Mesenchymal stem cell (in vitro differentiated cells and primary cell): ENCODE data around the gene EVI5L.
A peak's percentile ranks its signal among the peaks of the same experiment; 100 is the strongest.
"Not testable (repeated sequence)": the region's sequence is repeated elsewhere in the genome, so short reads cannot be mapped to it uniquely, and the experiment has no call there.

Experiments used
- DNase-seq: peaks from one replicate; pipeline ENCODE4 v3.0.0-alpha.2; 2013
- H2AFZ ChIP-seq: one replicate; pipeline ENCODE4 v1.6.1; 2013; ENCODE audit warnings: low read depth, mild to moderate bottlenecking, control low read depth, inconsistent platforms, low read length, moderate library complexity
- H2AK5ac ChIP-seq: 2 replicates; pipeline ENCODE4 v1.6.1; 2013; ENCODE audit warnings: low read length, moderate library complexity, mild to moderate bottlenecking, inconsistent platforms; ENCODE audit not compliant: severe bottlenecking
- H2BK120ac ChIP-seq: one replicate; pipeline ENCODE4 v1.6.1; 2013; ENCODE audit warnings: low read depth, mild to moderate bottlenecking, inconsistent platforms, low read length, moderate library complexity
- H2BK12ac ChIP-seq, 2 experiments: one replicate each; pipeline ENCODE4 v1.6.1; 2013; ENCODE audit warnings: inconsistent platforms in 2 of 2, low read length in 2 of 2, mild to moderate bottlenecking in 2 of 2, moderate library complexity in 2 of 2, control low read depth in 1 of 2
- H2BK15ac ChIP-seq: one replicate; pipeline ENCODE4 v1.6.1; 2013; ENCODE audit warnings: mild to moderate bottlenecking, low read depth, inconsistent platforms; ENCODE audit not compliant: poor library complexity, severe bottlenecking
- H2BK5ac ChIP-seq: 2 replicates; pipeline ENCODE4 v1.6.1; 2013; ENCODE audit warnings: low read depth, mild to moderate bottlenecking, low read length, control low read depth, inconsistent platforms; ENCODE audit not compliant: poor library complexity, severe bottlenecking
- H3K14ac ChIP-seq, 2 experiments: one replicate each; pipeline ENCODE4 v1.6.1; 2013; ENCODE audit warnings: inconsistent platforms in 2 of 2, low read length in 2 of 2, control low read depth in 1 of 2, mild to moderate bottlenecking in 1 of 2, moderate library complexity in 1 of 2
- H3K18ac ChIP-seq, 2 experiments: one replicate each; pipeline ENCODE4 v1.6.1; 2013; ENCODE audit warnings: inconsistent platforms in 2 of 2, low read length in 2 of 2, control low read depth in 1 of 2, low read depth in 1 of 2, mild to moderate bottlenecking in 1 of 2
- H3K23ac ChIP-seq, 2 experiments: one replicate each; pipeline ENCODE4 v1.6.1; 2013; ENCODE audit warnings: inconsistent platforms in 2 of 2, low read length in 2 of 2, mild to moderate bottlenecking in 2 of 2, moderate library complexity in 2 of 2, control low read depth in 1 of 2
- H3K27ac ChIP-seq: 2 replicates; pipeline ENCODE4 v1.5.1; 2013; ENCODE audit warnings: mild to moderate bottlenecking, moderate library complexity, low read length, control low read depth, inconsistent platforms; ENCODE audit not compliant: poor library complexity, severe bottlenecking
- H3K27me3 ChIP-seq, 2 experiments: 2 replicates each; pipeline versions ENCODE4 v1.6.1 to v1.7.0; 2013; ENCODE audit warnings: low read length in 2 of 2, mild to moderate bottlenecking in 2 of 2, moderate library complexity in 2 of 2, control low read depth in 1 of 2, inconsistent platforms in 1 of 2; ENCODE audit not compliant: control insufficient read depth in 1 of 2, insufficient read depth in 1 of 2
- H3K36me3 ChIP-seq, 2 experiments: 2 replicates each; pipeline versions ENCODE4 v1.6.1 to v1.7.0; 2013; ENCODE audit warnings: low read length in 2 of 2, control low read depth in 1 of 2, inconsistent platforms in 1 of 2, low read depth in 1 of 2, mild to moderate bottlenecking in 1 of 2; ENCODE audit not compliant: insufficient read depth in 2 of 2, control insufficient read depth in 1 of 2
- H3K4ac ChIP-seq, 2 experiments: one replicate each; pipeline ENCODE4 v1.6.1; 2013; ENCODE audit warnings: inconsistent platforms in 2 of 2, low read length in 2 of 2, mild to moderate bottlenecking in 2 of 2, moderate library complexity in 2 of 2, control low read depth in 1 of 2, low read depth in 1 of 2
- H3K4me1 ChIP-seq: 2 replicates; pipeline ENCODE4 v1.6.1; 2013; ENCODE audit warnings: low read depth, low read length, control low read depth; ENCODE audit not compliant: control insufficient read depth, insufficient read depth
- H3K4me2 ChIP-seq: 2 replicates; pipeline ENCODE4 v1.6.1; 2013; ENCODE audit warnings: low read length, mild to moderate bottlenecking, inconsistent platforms; ENCODE audit not compliant: poor library complexity, severe bottlenecking
- H3K4me3 ChIP-seq, 2 experiments: 2 replicates each; pipeline versions ENCODE4 v1.5.1 to v1.7.0; 2013; ENCODE audit warnings: low read length in 2 of 2, mild to moderate bottlenecking in 2 of 2, control low read depth in 1 of 2, low read depth in 1 of 2; ENCODE audit not compliant: insufficient read depth in 1 of 2
- H3K79me1 ChIP-seq: replicated peaks from 2 replicates; pipeline ENCODE4 v1.6.1; 2013; ENCODE audit warnings: mild to moderate bottlenecking, control low read depth, low read length, inconsistent platforms; ENCODE audit not compliant: poor library complexity, severe bottlenecking
- H3K9ac ChIP-seq: 2 replicates; pipeline ENCODE4 v1.7.0; 2013; ENCODE audit warnings: mild to moderate bottlenecking, low read length, moderate library complexity
- H3K9me3 ChIP-seq: 2 replicates; pipeline ENCODE4 v1.7.0; 2013; ENCODE audit warnings: mild to moderate bottlenecking, low read length; ENCODE audit not compliant: control insufficient read depth
- H4K8ac ChIP-seq: one replicate; pipeline ENCODE4 v1.6.1; 2013; ENCODE audit warnings: inconsistent platforms, mild to moderate bottlenecking, low read length, moderate library complexity
- H4K91ac ChIP-seq: one replicate; pipeline ENCODE4 v1.6.1; 2013; ENCODE audit warnings: mild to moderate bottlenecking, low read length, inconsistent platforms
- WGBS: methylation state at CpG from one replicate; pipeline ENCODE4 v1.1.7; 2013; ENCODE audit warnings: mixed read lengths; 5-methylcytosine and 5-hydroxymethylcytosine counted together

The EVI5L gene

GRCh38 chr19:7893362-7894101 lies 63.5 kb downstream of the EVI5L start:
- Histone ChIP-seq H2BK12ac (peak overlapping the region in 1 of 2 experiments; percentile 90), H3K9ac (peak overlapping the region; percentile 15), H3K23ac (peak overlapping the region in 1 of 2 experiments; percentile 59), H2AK5ac (peak overlapping the region; percentile 91), H3K79me1 (peaks cover 36% of the 10 kb centered on the region), H4K8ac (peak overlapping the region; percentile 45), H3K18ac (peak overlapping the region in 1 of 2 experiments; percentile 57), H3K4me1 (peaks cover 28% of the 10 kb centered on the region), H2BK120ac (peak overlapping the region; percentile 64), H3K4ac (peak overlapping the region in 1 of 2 experiments; percentile 46), H3K36me3 (peaks cover 0 to 15% of the 10 kb centered on the region in 2 experiments)
- 71% methylated on average over 18 of the region's 18 CpGs for WGBS
- DNase-seq = peak; percentile 81
- H2BK15ac ChIP-seq, H3K27ac ChIP-seq, H3K14ac ChIP-seq, H4K91ac ChIP-seq, H2BK5ac ChIP-seq, H3K9me3 ChIP-seq, H3K4me2 ChIP-seq, H3K4me3 ChIP-seq, H3K27me3 ChIP-seq, H2AFZ ChIP-seq: not testable (repeated sequence)

- Histone ChIP-seq H3K36me3 (peaks cover 12 to 27% of the 10 kb centered on the region in 2 experiments), H3K9ac (no peak overlapping the region), H3K23ac (no peak overlapping the region), H3K27me3 (no peaks in the 10 kb centered on the region), H2BK5ac (no peak overlapping the region), H2BK15ac (no peak overlapping the region), H3K18ac (no peak overlapping the region), H3K9me3 (no peaks in the 10 kb centered on the region), H2AFZ (no peak overlapping the region), H3K4me2 (no peak overlapping the region), H2BK12ac (no peak overlapping the region), H3K4me1 (peaks cover 23% of the 10 kb centered on the region), H3K4ac (no peak overlapping the region), H4K91ac (no peak overlapping the region), H3K27ac (no peak overlapping the region), H4K8ac (no peak overlapping the region), H2BK120ac (no peak overlapping the region), H3K4me3 (no peak overlapping the region), H3K79me1 (peaks cover 32% of the 10 kb centered on the region), H3K14ac (no peak overlapping the region), H2AK5ac (no peak overlapping the region)
- no peak for DNase-seq
- 75% methylated on average over 18 of the region's 18 CpGs for WGBS
Measured at GRCh38 chr19:7894612-7895309, 64.7 kb downstream of the EVI5L start.

GRCh38 chr19:7895565-7895964 lies 65.5 kb downstream of the EVI5L start:
- H2BK12ac ChIP-seq = peak overlapping the region in 1 of 2 experiments; percentile 37
- H3K9ac ChIP-seq = no peak overlapping the region
- no peaks in the 10 kb centered on the region for H3K27me3 ChIP-seq
- H2BK5ac ChIP-seq = no peak overlapping the region
- peaks cover 19 to 35% of the 10 kb centered on the region in 2 experiments for H3K36me3 ChIP-seq
- H2AFZ ChIP-seq = no peak overlapping the region
- H4K91ac ChIP-seq = no peak overlapping the region
- no peak overlapping the region for H2BK120ac ChIP-seq
- H3K18ac ChIP-seq = no peak overlapping the region
- no peaks in the 10 kb centered on the region for H3K9me3 ChIP-seq
- H2BK15ac ChIP-seq = no peak overlapping the region
- no peak overlapping the region for H3K4me2 ChIP-seq
- H3K27ac ChIP-seq = no peak overlapping the region
- peaks cover 23% of the 10 kb centered on the region for H3K4me1 ChIP-seq
- H2AK5ac ChIP-seq = no peak overlapping the region
- DNase-seq = no peak
- H3K4me3 ChIP-seq = no peak overlapping the region
- no peak overlapping the region for H3K14ac ChIP-seq
- no peak overlapping the region for H3K4ac ChIP-seq
- H3K79me1 ChIP-seq = peaks cover 39% of the 10 kb centered on the region
- H3K23ac ChIP-seq = no peak overlapping the region
- 95% methylated on average over 13 of the region's 13 CpGs for WGBS
- no peak overlapping the region for H4K8ac ChIP-seq

GRCh38 chr19:7897292-7897691 lies 67.3 kb downstream of the EVI5L start:
- 91% methylated on average over 11 of the region's 11 CpGs for WGBS
- Histone ChIP-seq H3K27me3 (no peaks in the 10 kb centered on the region), H2BK5ac (no peak overlapping the region), H3K9ac (no peak overlapping the region), H3K4ac (no peak overlapping the region), H4K91ac (no peak overlapping the region), H3K14ac (no peak overlapping the region), H2BK15ac (no peak overlapping the region), H3K18ac (no peak overlapping the region), H2BK12ac (no peak overlapping the region), H3K4me3 (no peak overlapping the region), H3K4me2 (no peak overlapping the region), H3K23ac (no peak overlapping the region), H3K36me3 (peaks cover 19 to 43% of the 10 kb centered on the region in 2 experiments), H2BK120ac (no peak overlapping the region), H2AFZ (no peak overlapping the region), H2AK5ac (no peak overlapping the region), H3K9me3 (no peaks in the 10 kb centered on the region), H4K8ac (no peak overlapping the region), H3K79me1 (peaks cover 35% of the 10 kb centered on the region), H3K4me1 (peaks cover 12% of the 10 kb centered on the region), H3K27ac (no peak overlapping the region)
- no peak for DNase-seq
